ENCODE measurements around the gene PFAS.

DNA sequence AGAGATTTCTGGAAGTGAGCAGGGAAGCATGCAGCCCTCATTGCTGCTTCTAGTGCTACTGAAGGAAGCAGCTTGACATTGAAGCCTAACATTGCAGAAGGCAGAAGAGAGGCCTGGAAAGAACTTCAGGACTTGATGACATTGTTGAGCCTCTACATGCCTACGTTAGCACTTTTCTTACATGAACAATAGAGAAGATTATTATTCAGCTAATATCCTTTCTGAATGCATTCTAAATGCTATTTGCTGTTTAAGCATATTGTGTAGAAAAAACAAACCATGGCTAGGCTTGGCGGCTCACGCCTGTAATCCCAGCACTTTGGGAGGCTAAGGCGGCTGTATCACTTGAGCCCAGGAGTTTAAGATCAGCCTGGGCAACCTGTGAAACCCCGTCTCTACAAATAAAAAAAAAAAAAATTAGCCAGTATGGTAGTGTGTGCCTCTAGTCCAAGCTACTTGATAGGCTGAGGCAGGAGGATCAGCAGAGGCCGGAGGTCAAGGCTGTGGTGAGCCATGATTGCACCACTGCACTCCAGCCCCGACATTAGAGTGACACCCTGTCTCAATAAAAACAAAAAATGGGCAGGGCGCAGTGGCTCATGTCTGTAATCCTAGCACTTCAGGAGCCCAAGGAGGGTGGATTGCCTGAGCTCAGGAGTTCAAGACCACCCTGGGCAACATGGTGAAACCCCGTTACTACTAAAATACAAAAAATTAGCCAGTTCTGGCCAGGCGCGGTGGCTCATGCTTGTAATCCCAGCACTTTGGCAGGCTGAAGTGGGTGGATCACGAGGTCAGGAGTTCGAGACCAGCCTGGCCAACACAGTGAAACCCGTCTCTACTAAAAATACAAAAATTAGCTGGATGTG lies 36.5 kb upstream of the PFAS start:
- TF ChIP-seq, protein P1, sequence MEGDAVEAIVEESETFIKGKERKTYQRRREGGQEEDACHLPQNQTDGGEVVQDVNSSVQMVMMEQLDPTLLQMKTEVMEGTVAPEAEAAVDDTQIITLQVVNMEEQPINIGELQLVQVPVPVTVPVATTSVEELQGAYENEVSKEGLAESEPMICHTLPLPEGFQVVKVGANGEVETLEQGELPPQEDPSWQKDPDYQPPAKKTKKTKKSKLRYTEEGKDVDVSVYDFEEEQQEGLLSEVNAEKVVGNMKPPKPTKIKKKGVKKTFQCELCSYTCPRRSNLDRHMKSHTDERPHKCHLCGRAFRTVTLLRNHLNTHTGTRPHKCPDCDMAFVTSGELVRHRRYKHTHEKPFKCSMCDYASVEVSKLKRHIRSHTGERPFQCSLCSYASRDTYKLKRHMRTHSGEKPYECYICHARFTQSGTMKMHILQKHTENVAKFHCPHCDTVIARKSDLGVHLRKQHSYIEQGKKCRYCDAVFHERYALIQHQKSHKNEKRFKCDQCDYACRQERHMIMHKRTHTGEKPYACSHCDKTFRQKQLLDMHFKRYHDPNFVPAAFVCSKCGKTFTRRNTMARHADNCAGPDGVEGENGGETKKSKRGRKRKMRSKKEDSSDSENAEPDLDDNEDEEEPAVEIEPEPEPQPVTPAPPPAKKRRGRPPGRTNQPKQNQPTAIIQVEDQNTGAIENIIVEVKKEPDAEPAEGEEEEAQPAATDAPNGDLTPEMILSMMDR (IDR thresholded peaks at IDR 0.05) = no peak
- no peak for TF ChIP-seq POLR2A (IDR thresholded peaks at IDR 0.05)

Measured in esophagus squamous epithelium (tissue), 4 donors.